Neural progenitor cell (in vitro differentiated cells): ENCODE data around the gene JAZF1. TPM values are rescaled to one million over a fixed set of nuclear protein-coding genes. Genes with fewer than 3 reads are reported as not detected.

Experiments used
- DNase-seq: peaks from one replicate; pipeline ENCODE4 v3.0.0-alpha.2; 2016; ENCODE audit warnings: low spot score
- H2AFZ ChIP-seq: fragments of 200-600 bp; sonication (generic); replicated peaks from 2 replicates; pipeline ENCODE4 v1.6.1; 2016; ENCODE audit warnings: antibody characterized with exemption
- H3F3A ChIP-seq: fragments of 200-600 bp; sonication (generic); 2 replicates; pipeline ENCODE4 v1.6.1; 2016; ENCODE audit warnings: antibody characterized with exemption, low read depth
- H3K27ac ChIP-seq: fragments of 200-600 bp; sonication (generic); 2 replicates; pipeline ENCODE4 v1.5.1; 2016; ENCODE audit warnings: mild to moderate bottlenecking
- H3K27me3 ChIP-seq: fragments of 200-600 bp; sonication (generic); 2 replicates; pipeline ENCODE4 v1.6.1; 2016; ENCODE audit warnings: mild to moderate bottlenecking, moderate library complexity
- H3K36me3 ChIP-seq: fragments of 200-600 bp; sonication (generic); 2 replicates; pipeline ENCODE4 v1.5.1; 2016
- H3K4me1 ChIP-seq: fragments of 200-600 bp; sonication (generic); 2 replicates; pipeline ENCODE4 v1.6.1; 2016; ENCODE audit warnings: mixed run types
- H3K4me2 ChIP-seq: fragments of 200-600 bp; sonication (generic); 2 replicates; pipeline ENCODE4 v1.6.1; 2016
- H3K4me3 ChIP-seq: fragments of 200-600 bp; sonication (generic); 2 replicates; pipeline ENCODE4 v1.5.1; 2016
- H3K79me2 ChIP-seq: fragments of 200-600 bp; sonication (generic); 2 replicates; pipeline ENCODE4 v1.6.1; 2016; ENCODE audit warnings: low read depth
- H3K9ac ChIP-seq: fragments of 200-600 bp; sonication (generic); 2 replicates; pipeline ENCODE4 v1.6.1; 2016
- H3K9me3 ChIP-seq: fragments of 200-600 bp; sonication (generic); 2 replicates; pipeline ENCODE4 v1.5.1; 2016; ENCODE audit warnings: low read depth
- H4K20me1 ChIP-seq: fragments of 200-600 bp; sonication (generic); 2 replicates; pipeline ENCODE4 v1.6.1; 2016; ENCODE audit warnings: low read depth
- H3K27ac Mint-ChIP-seq: 3 replicates; pipeline ENCODE4 v1.8.0; 2021; ENCODE audit warnings: mixed read lengths
- H3K27me3 Mint-ChIP-seq: 2 replicates; pipeline ENCODE4 v1.8.0; 2022; ENCODE audit warnings: low read depth, mild to moderate bottlenecking, inconsistent platforms, moderate library complexity, mixed read lengths; ENCODE audit not compliant: insufficient read depth
- H3K36me3 Mint-ChIP-seq: 3 replicates; pipeline ENCODE4 v1.8.0; 2021; ENCODE audit warnings: mixed read lengths
- H3K4me1 Mint-ChIP-seq: 3 replicates; pipeline ENCODE4 v1.8.0; 2021; ENCODE audit warnings: mixed read lengths
- H3K4me3 Mint-ChIP-seq: 3 replicates; pipeline ENCODE4 v1.8.0; 2021; ENCODE audit warnings: mild to moderate bottlenecking, moderate library complexity, mixed read lengths
- H3K9me3 Mint-ChIP-seq: 3 replicates; pipeline ENCODE4 v1.8.0; 2020; ENCODE audit warnings: mixed read lengths
- CTCF ChIP-seq: fragments of 200-600 bp; sonication (generic); IDR thresholded peaks from 2 replicates; pipeline ENCODE4 v1.5.1; 2017; ENCODE audit warnings: antibody characterized with exemption, mild to moderate bottlenecking
- EZH2 ChIP-seq: fragments of 200-600 bp; sonication (generic); IDR thresholded peaks from 2 replicates; pipeline ENCODE4 v1.6.1; 2017; ENCODE audit warnings: antibody characterized with exemption, mild to moderate bottlenecking, moderate library complexity
- EZH2phosphoT487 ChIP-seq: fragments of 200-600 bp; sonication (generic); IDR thresholded peaks from 2 replicates; pipeline ENCODE4 v1.6.1; 2017; ENCODE audit warnings: antibody characterized with exemption
- total RNA-seq: library from RNA; depleted of rRNA; stranded (reverse); fragments of >200 nt; gene quantifications from 2 replicates; pipeline ENCODE4 v1.2.3, GENCODE V29; 2015; ENCODE audit warnings: low replicate concordance

Gene JAZF1
- total RNA-seq, 1 donor from 2014 or later = 3.1 TPM

GRCh38 chr7:28155964-28156363, 24.6 kb downstream of the JAZF1 start:
- DNase-seq = no peak
- Histone ChIP-seq H2AFZ (no peak overlapping the region), H3F3A (no peaks in the 10 kb centered on the region), H3K9me3 (no peaks in the 10 kb centered on the region), H3K27me3 (no peaks in the 10 kb centered on the region), H3K4me2 (no peak overlapping the region), H3K36me3 (no peaks in the 10 kb centered on the region), H4K20me1 (no peaks in the 10 kb centered on the region), H3K27ac (no peak overlapping the region), H3K79me2 (no peaks in the 10 kb centered on the region), H3K4me3 (no peak overlapping the region), H3K4me1 (no peaks in the 10 kb centered on the region), H3K9ac (no peak overlapping the region)
- Mint-ChIP-seq H3K4me3 (no peak overlapping the region), H3K9me3 (no peaks in the 10 kb centered on the region), H3K27ac (no peak overlapping the region), H3K4me1 (no peaks in the 10 kb centered on the region), H3K27me3 (no peaks in the 10 kb centered on the region), H3K36me3 (no peaks in the 10 kb centered on the region)
- TF ChIP-seq EZH2 (no peak), CTCF (no peak), EZH2phosphoT487 (no peak)

DNA sequence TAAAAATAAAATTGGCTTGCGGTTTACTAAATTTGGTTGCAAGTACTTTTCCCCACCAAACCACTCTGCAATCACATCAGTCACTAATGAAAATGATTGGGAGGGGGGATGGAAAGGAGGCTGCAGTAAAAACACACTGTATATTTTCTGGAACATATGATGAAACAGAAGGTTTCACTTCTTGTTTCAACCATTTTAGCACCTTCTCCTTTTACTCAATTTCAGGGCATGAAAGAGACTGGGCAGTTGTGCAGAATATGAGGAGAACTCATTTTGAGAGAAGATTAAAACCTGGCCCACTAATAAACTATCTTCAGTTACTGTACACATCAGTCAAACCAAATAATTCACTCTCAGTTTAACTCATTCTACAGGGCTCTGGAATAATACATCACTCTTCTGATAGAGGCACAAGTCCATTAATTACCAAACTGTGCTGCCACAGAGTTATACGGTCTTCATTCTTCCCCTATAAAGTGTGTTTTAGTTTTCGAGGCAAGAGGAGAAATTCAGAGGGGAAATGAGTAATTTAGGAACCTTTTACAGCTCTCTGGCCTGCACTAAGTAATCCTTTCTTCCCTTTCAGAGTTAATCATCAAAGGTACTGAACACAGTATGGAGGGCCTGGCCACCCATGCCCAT, 25.5 kb downstream of the JAZF1 start:
- H3K9ac ChIP-seq = no peak overlapping the region
- DNase-seq = no peak
- Mint-ChIP-seq H3K27ac (no peak overlapping the region), H3K36me3 (no peaks in the 10 kb centered on the region), H3K9me3 (no peaks in the 10 kb centered on the region), H3K27me3 (no peaks in the 10 kb centered on the region), H3K4me1 (no peaks in the 10 kb centered on the region), H3K4me3 (no peak overlapping the region)
- H2AFZ ChIP-seq = no peak overlapping the region
- no peak overlapping the region for H3K4me3 ChIP-seq
- H3K27me3 ChIP-seq = no peaks in the 10 kb centered on the region
- H3K79me2 ChIP-seq = no peaks in the 10 kb centered on the region
- no peaks in the 10 kb centered on the region for H3K4me1 ChIP-seq
- TF ChIP-seq EZH2 (no peak), CTCF (no peak), EZH2phosphoT487 (no peak)
- H3K27ac ChIP-seq = no peak overlapping the region
- no peaks in the 10 kb centered on the region for H3F3A ChIP-seq
- no peaks in the 10 kb centered on the region for H3K9me3 ChIP-seq
- no peaks in the 10 kb centered on the region for H3K36me3 ChIP-seq
- no peaks in the 10 kb centered on the region for H4K20me1 ChIP-seq
- no peak overlapping the region for H3K4me2 ChIP-seq

- Histone ChIP-seq H3K9ac (no peak overlapping the region), H3K4me2 (no peak overlapping the region), H3K4me1 (peaks cover 10% of the 10 kb centered on the region), H3K27ac (no peak overlapping the region), H2AFZ (no peak overlapping the region), H3F3A (no peaks in the 10 kb centered on the region), H4K20me1 (no peaks in the 10 kb centered on the region), H3K4me3 (no peak overlapping the region), H3K79me2 (no peaks in the 10 kb centered on the region), H3K27me3 (no peaks in the 10 kb centered on the region), H3K9me3 (no peaks in the 10 kb centered on the region), H3K36me3 (no peaks in the 10 kb centered on the region)
- peaks cover 15% of the 10 kb centered on the region for H3K4me1 Mint-ChIP-seq
- no peak for DNase-seq
- H3K36me3 Mint-ChIP-seq = no peaks in the 10 kb centered on the region
- H3K9me3 Mint-ChIP-seq = no peaks in the 10 kb centered on the region
- no peak overlapping the region for H3K27ac Mint-ChIP-seq
- H3K4me3 Mint-ChIP-seq = no peak overlapping the region
- H3K27me3 Mint-ChIP-seq = no peaks in the 10 kb centered on the region
- no peak for TF ChIP-seq EZH2phosphoT487
- TF ChIP-seq CTCF = no peak
- TF ChIP-seq EZH2 = no peak
Observed at GRCh38 chr7:28152594-28152993, 28.0 kb downstream of the JAZF1 start.
